NCI-H345 treated with DMSO at 0.1 percent for 48 hours (cell line): ENCODE results near the gene ACTL7B.

Experiments
- DNase-seq: peaks from one replicate; lab custom pipeline; 2025; ENCODE audit not compliant: unreplicated experiment; lab: John Stamatoyannopoulos, UW

Gene ACTL7B

GRCh38 chr9:108809269-108809668 is 46.5 kb downstream of the ACTL7B start:
- no peak for DNase-seq
